WERI-Rb-1 (cell line): Measurements from ENCODE around the gene RSPH9.

Experiments used
- DNase-seq: peaks from one replicate; pipeline ENCODE4 v3.0.0-alpha.2; 2020
- H3K27ac ChIP-seq: fragments of 250-450 bp; sonication (Bioruptor Pico); 2 replicates; pipeline ENCODE4 v1.5.1; 2020; ENCODE audit warnings: mild to moderate bottlenecking, moderate library complexity
- H3K27me3 ChIP-seq: fragments of 250-450 bp; sonication (Bioruptor Pico); 2 replicates; pipeline ENCODE4 v1.5.1; 2021; ENCODE audit warnings: mild to moderate bottlenecking, low read depth, moderate library complexity; ENCODE audit not compliant: insufficient read depth, severe bottlenecking
- H3K36me3 ChIP-seq: fragments of 250-450 bp; sonication (Bioruptor Pico); 2 replicates; pipeline ENCODE4 v1.5.1; 2020; ENCODE audit warnings: mild to moderate bottlenecking, moderate library complexity
- H3K4me3 ChIP-seq: 2 replicates; pipeline ENCODE4 v1.5.1; 2011; ENCODE audit warnings: low read depth, mild to moderate bottlenecking, control low read depth, low read length
- H3K9me3 ChIP-seq: fragments of 250-450 bp; sonication (Bioruptor Pico); 2 replicates; pipeline ENCODE4 v1.5.1; 2021; ENCODE audit warnings: mild to moderate bottlenecking, moderate library complexity; ENCODE audit not compliant: severe bottlenecking
- CTCF ChIP-seq: IDR thresholded peaks from 2 replicates; pipeline ENCODE4 v1.5.1; 2011; ENCODE audit warnings: low read depth, mild to moderate bottlenecking, control low read depth, inconsistent platforms, low read length

RSPH9 gene

GRCh38 chr6:43705996-43706395 lies 61.2 kb downstream of the RSPH9 start:
- Histone ChIP-seq H3K36me3 (no peaks in the 10 kb centered on the region), H3K27ac (no peak overlapping the region), H3K4me3 (no peak overlapping the region), H3K27me3 (no peaks in the 10 kb centered on the region), H3K9me3 (no peaks in the 10 kb centered on the region)
- TF ChIP-seq CTCF, result no peak
- no peak for DNase-seq

- Histone ChIP-seq H3K27ac (no peak overlapping the region), H3K36me3 (no peaks in the 10 kb centered on the region), H3K4me3 (no peak overlapping the region), H3K9me3 (no peaks in the 10 kb centered on the region), H3K27me3 (no peaks in the 10 kb centered on the region)
- DNase-seq, result no peak
- TF ChIP-seq CTCF, result no peak
Observed at GRCh38 chr6:43706788-43707187, 62.0 kb downstream of the RSPH9 start.

GRCh38 chr6:43707269-43707668 lies 62.4 kb downstream of the RSPH9 start:
- no peak for DNase-seq
- no peak overlapping the region for H3K27ac ChIP-seq

GRCh38 chr6:43707767-43708166 lies 62.9 kb downstream of the RSPH9 start:
- DNase-seq, result no peak
- Histone ChIP-seq H3K36me3 (no peaks in the 10 kb centered on the region), H3K9me3 (no peaks in the 10 kb centered on the region), H3K27me3 (no peaks in the 10 kb centered on the region), H3K4me3 (no peak overlapping the region), H3K27ac (no peak overlapping the region)
- TF ChIP-seq CTCF, result no peak

More at GRCh38 chr6:43707269-43707668, 62.4 kb downstream of the RSPH9 start:
- no peak for TF ChIP-seq CTCF
- Histone ChIP-seq H3K4me3 (no peak overlapping the region), H3K27me3 (no peaks in the 10 kb centered on the region), H3K9me3 (no peaks in the 10 kb centered on the region), H3K36me3 (no peaks in the 10 kb centered on the region)

- no peak for TF ChIP-seq CTCF
- no peaks in the 10 kb centered on the region for H3K36me3 ChIP-seq
- H3K27ac ChIP-seq, result no peak overlapping the region
- H3K9me3 ChIP-seq, result no peaks in the 10 kb centered on the region
- H3K27me3 ChIP-seq, result no peaks in the 10 kb centered on the region
- DNase-seq, result no peak
- no peak overlapping the region for H3K4me3 ChIP-seq
Observed at GRCh38 chr6:43708860-43709653, 64.2 kb downstream of the RSPH9 start.

GRCh38 chr6:43709654-43710303 lies 64.9 kb downstream of the RSPH9 start:
- no peaks in the 10 kb centered on the region for H3K27me3 ChIP-seq
- no peaks in the 10 kb centered on the region for H3K9me3 ChIP-seq
- H3K27ac ChIP-seq, result no peak overlapping the region
- TF ChIP-seq CTCF, result no peak
- no peak overlapping the region for H3K4me3 ChIP-seq
- DNase-seq, result no peak
- H3K36me3 ChIP-seq, result no peaks in the 10 kb centered on the region
